ENCODE measurements around the gene BPIFB1. TPM values are rescaled to one million over a fixed set of nuclear protein-coding genes. Genes with fewer than 3 reads are reported as not detected.

The BPIFB1 gene
- polyA plus RNA-seq, 1 donor (not counting 4 experiments of a cell fraction or from before 2014, with no cell fraction given): not detected

- DNase-seq (ENCODE audit: low read depth, low spot score) (no peak), FAIRE-seq (no peak)
- H3K9me3 ChIP-seq (ENCODE audit: control insufficient read depth, low read depth, low read length): no peaks in the 10 kb centered on the region
- no peak overlapping the region for H3K9ac ChIP-seq (ENCODE audit: control insufficient read depth, extremely low read depth, insufficient read depth, low read length)
- no peak overlapping the region for H3K4me2 ChIP-seq (ENCODE audit: control insufficient read depth, extremely low read depth, insufficient read depth, low read depth, low read length)
- H3K27me3 ChIP-seq (ENCODE audit: control insufficient read depth, extremely low read depth, insufficient read depth, low read length): peaks cover 3% of the 10 kb centered on the region
- H3K4me1 ChIP-seq (ENCODE audit: control insufficient read depth, extremely low read depth, insufficient read depth, low read length): no peaks in the 10 kb centered on the region
- H3K36me3 ChIP-seq (ENCODE audit: control insufficient read depth in 2 of 2, extremely low read depth in 1 of 2, insufficient read depth in 2 of 2, low read length in 2 of 2): no peaks in the 10 kb centered on the region
- H3K4me3 ChIP-seq (ENCODE audit: control insufficient read depth in 2 of 3, extremely low read depth in 1 of 3, insufficient read depth in 2 of 3, low read depth in 1 of 3, low read length in 3 of 3): no peak overlapping the region
- TF ChIP-seq CTCF (optimal IDR thresholded peaks at IDR 0.05 in 1 of 3, IDR thresholded peaks at IDR 0.05 in 1 of 3, conservative IDR thresholded peaks at IDR 0.05 in 1 of 3; ENCODE audit: extremely low read depth in 1 of 3, insufficient read depth in 2 of 3, low read length in 3 of 3): no peak
- TF ChIP-seq EZH2 (IDR thresholded peaks at IDR 0.05; ENCODE audit: low read length): no peak
- no peaks in the 10 kb centered on the region for H3K79me2 ChIP-seq (ENCODE audit: control insufficient read depth, insufficient read depth, low read length)
- H4K20me1 ChIP-seq (ENCODE audit: control insufficient read depth, extremely low read depth, insufficient read depth, low read length): no peaks in the 10 kb centered on the region
- dilution Hi-C loops (cut with MboI; ENCODE audit: extremely low pct_ligation_motif_present, low sequenced_read_pairs): no loop called here
- H3K27ac ChIP-seq (ENCODE audit: control insufficient read depth, insufficient read depth, low read length): no peak overlapping the region
- no peak overlapping the region for H2AFZ ChIP-seq (ENCODE audit: control insufficient read depth, low read length)
- H3K9me1 ChIP-seq (ENCODE audit: control insufficient read depth, extremely low read depth, insufficient read depth, low read length): no peaks in the 10 kb centered on the region
Observed at GRCh38 chr20:33333616-33334015, 50.6 kb downstream of the BPIFB1 start.

- Histone ChIP-seq H3K79me2 (ENCODE audit: control insufficient read depth, insufficient read depth, low read length) (no peaks in the 10 kb centered on the region), H3K27me3 (ENCODE audit: control insufficient read depth, extremely low read depth, insufficient read depth, low read length) (peaks cover 3% of the 10 kb centered on the region), H3K4me2 (ENCODE audit: control insufficient read depth, extremely low read depth, insufficient read depth, low read depth, low read length) (no peak overlapping the region), H3K9ac (ENCODE audit: control insufficient read depth, extremely low read depth, insufficient read depth, low read length) (no peak overlapping the region), H4K20me1 (ENCODE audit: control insufficient read depth, extremely low read depth, insufficient read depth, low read length) (no peaks in the 10 kb centered on the region), H3K9me1 (ENCODE audit: control insufficient read depth, extremely low read depth, insufficient read depth, low read length) (no peaks in the 10 kb centered on the region), H3K36me3 (ENCODE audit: control insufficient read depth in 2 of 2, extremely low read depth in 1 of 2, insufficient read depth in 2 of 2, low read length in 2 of 2) (no peaks in the 10 kb centered on the region), H2AFZ (ENCODE audit: control insufficient read depth, low read length) (no peak overlapping the region), H3K27ac (ENCODE audit: control insufficient read depth, insufficient read depth, low read length) (no peak overlapping the region), H3K4me1 (ENCODE audit: control insufficient read depth, extremely low read depth, insufficient read depth, low read length) (no peaks in the 10 kb centered on the region), H3K4me3 (ENCODE audit: control insufficient read depth in 2 of 3, extremely low read depth in 1 of 3, insufficient read depth in 2 of 3, low read depth in 1 of 3, low read length in 3 of 3) (no peak overlapping the region), H3K9me3 (ENCODE audit: control insufficient read depth, low read depth, low read length) (no peaks in the 10 kb centered on the region)
- dilution Hi-C loops (cut with MboI; ENCODE audit: extremely low pct_ligation_motif_present, low sequenced_read_pairs): no loop called here
- FAIRE-seq (no peak), DNase-seq (ENCODE audit: low read depth, low spot score) (no peak)
- TF ChIP-seq CTCF (optimal IDR thresholded peaks at IDR 0.05 in 1 of 3, IDR thresholded peaks at IDR 0.05 in 1 of 3, conservative IDR thresholded peaks at IDR 0.05 in 1 of 3; ENCODE audit: extremely low read depth in 1 of 3, insufficient read depth in 2 of 3, low read length in 3 of 3) (no peak), EZH2 (IDR thresholded peaks at IDR 0.05; ENCODE audit: low read length) (no peak)
Observed at GRCh38 chr20:33334111-33334510, 51.1 kb downstream of the BPIFB1 start.
